OCI-LY1 (cell line): Measurements from ENCODE around the gene CDC42EP4.

ENCODE experiments used
- H2AFZ ChIP-seq: fragments of 200-600 bp; sonication (generic), shearing (Covaris generic); 2 replicates; pipeline ENCODE4 v1.6.0; 2014; ENCODE audit warnings: antibody characterized with exemption, mild to moderate bottlenecking, low read length
- H3F3A ChIP-seq: fragments of 200-600 bp; sonication (generic), shearing (Covaris generic); 2 replicates; pipeline ENCODE4 v1.6.0; 2014; ENCODE audit warnings: mild to moderate bottlenecking, antibody characterized with exemption, low read length, moderate library complexity; ENCODE audit not compliant: insufficient read depth
- H3K27ac ChIP-seq: fragments of 200-600 bp; sonication (generic); 2 replicates; pipeline ENCODE4 v1.5.1; 2014; ENCODE audit warnings: low read length, mixed run types, mild to moderate bottlenecking, low read depth; ENCODE audit not compliant: poor library complexity, severe bottlenecking
- H3K27me3 ChIP-seq: fragments of 200-600 bp; sonication (generic); 2 replicates; pipeline ENCODE4 v1.6.0; 2014; ENCODE audit warnings: antibody characterized with exemption, mild to moderate bottlenecking, low read length, moderate library complexity; ENCODE audit not compliant: insufficient read depth
- H3K36me3 ChIP-seq: fragments of 200-600 bp; sonication (generic); 2 replicates; pipeline ENCODE4 v1.6.1; 2014; ENCODE audit warnings: mild to moderate bottlenecking, antibody characterized with exemption, low read length, moderate library complexity, mixed read lengths; ENCODE audit not compliant: insufficient read depth
- H3K4me1 ChIP-seq: fragments of 200-600 bp; sonication (generic); 2 replicates; pipeline ENCODE4 v1.5.1; 2014; ENCODE audit warnings: mild to moderate bottlenecking, low read length, moderate library complexity; ENCODE audit not compliant: insufficient read depth, severe bottlenecking
- H3K4me2 ChIP-seq: fragments of 200-600 bp; sonication (generic), shearing (Covaris generic); 2 replicates; pipeline ENCODE4 v1.6.1; 2014; ENCODE audit warnings: low read length
- H3K4me3 ChIP-seq: fragments of 200-600 bp; sonication (generic); 2 replicates; pipeline ENCODE4 v1.5.1; 2014; ENCODE audit warnings: low read length, low read depth, mild to moderate bottlenecking, mixed read lengths; ENCODE audit not compliant: poor library complexity, severe bottlenecking
- H3K79me2 ChIP-seq: fragments of 200-600 bp; shearing (Covaris generic); 2 replicates; pipeline ENCODE4 v1.6.1; 2016; ENCODE audit warnings: mixed run types, low read length, mixed read lengths; ENCODE audit not compliant: insufficient read depth
- H3K9ac ChIP-seq: fragments of 200-600 bp; sonication (generic), shearing (Covaris generic); 2 replicates; pipeline ENCODE4 v1.6.1; 2014; ENCODE audit warnings: mild to moderate bottlenecking, low read length, mixed read lengths
- H3K9me2 ChIP-seq: fragments of 200-600 bp; sonication (generic), shearing (Covaris generic); 2 replicates; pipeline ENCODE4 v1.6.1; 2014; ENCODE audit warnings: low read depth, mild to moderate bottlenecking, low read length, mixed read lengths
- H3K9me3 ChIP-seq: fragments of 200-600 bp; shearing (Covaris generic); 2 replicates; pipeline ENCODE4 v1.6.1; 2014; ENCODE audit warnings: low read length, mixed read lengths
- H4K20me1 ChIP-seq: fragments of 200-600 bp; sonication (generic), shearing (Covaris generic); 2 replicates; pipeline ENCODE4 v1.6.0; 2016; ENCODE audit warnings: mild to moderate bottlenecking, low read length; ENCODE audit not compliant: insufficient read depth
- EZH2 ChIP-seq: fragments of 200-600 bp; sonication (generic), shearing (Covaris generic); IDR thresholded peaks from 2 replicates; pipeline ENCODE4 v1.8.0; 2017; ENCODE audit warnings: borderline replicate concordance, mixed run types, mild to moderate bottlenecking, antibody characterized with exemption, low read length, moderate library complexity, mixed read lengths
- TF ChIP-seq, protein P1 (sequence below): fragments of 200-600 bp; sonication (generic), shearing (Covaris generic); IDR thresholded peaks from 2 replicates; pipeline ENCODE4 v1.5.1; 2017; ENCODE audit warnings: mild to moderate bottlenecking, antibody characterized with exemption, low read length, moderate library complexity, mixed read lengths

The CDC42EP4 gene

DNA sequence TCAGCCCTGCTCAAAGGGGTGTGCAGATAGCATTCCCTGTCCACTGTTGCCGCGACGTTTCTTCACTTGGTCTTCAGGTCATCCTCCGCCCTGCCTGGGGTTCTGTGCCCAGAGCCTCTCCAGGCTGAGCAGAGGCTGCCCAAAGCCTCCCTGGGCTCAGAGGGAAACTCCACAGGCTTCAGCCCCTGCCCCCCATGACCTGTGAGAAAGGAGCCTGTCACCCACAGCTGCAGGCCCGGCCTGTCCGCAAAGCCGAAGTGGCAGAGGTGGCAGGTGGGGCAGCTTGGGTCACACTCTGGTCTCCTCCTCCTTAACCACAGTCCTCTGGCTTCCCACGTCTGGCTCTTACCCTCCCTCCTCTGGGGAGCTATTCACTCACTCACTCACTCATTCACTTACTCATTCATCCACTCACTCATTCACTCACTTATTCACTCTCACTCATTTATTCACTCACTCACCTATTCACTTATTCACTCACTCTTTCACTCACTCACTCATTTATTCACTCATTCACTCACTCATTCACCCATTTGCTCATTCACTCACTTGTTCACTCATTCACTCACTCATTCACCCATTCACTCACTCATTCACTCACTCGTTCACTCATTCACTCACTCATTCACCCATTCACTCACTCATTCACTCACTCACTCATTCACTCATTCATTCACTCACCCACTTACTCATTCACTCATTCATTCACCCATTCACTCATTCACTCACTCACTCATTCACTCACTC lies 43.0 kb downstream of the CDC42EP4 start:
- TF ChIP-seq EZH2: no peak
- TF ChIP-seq, protein P1, sequence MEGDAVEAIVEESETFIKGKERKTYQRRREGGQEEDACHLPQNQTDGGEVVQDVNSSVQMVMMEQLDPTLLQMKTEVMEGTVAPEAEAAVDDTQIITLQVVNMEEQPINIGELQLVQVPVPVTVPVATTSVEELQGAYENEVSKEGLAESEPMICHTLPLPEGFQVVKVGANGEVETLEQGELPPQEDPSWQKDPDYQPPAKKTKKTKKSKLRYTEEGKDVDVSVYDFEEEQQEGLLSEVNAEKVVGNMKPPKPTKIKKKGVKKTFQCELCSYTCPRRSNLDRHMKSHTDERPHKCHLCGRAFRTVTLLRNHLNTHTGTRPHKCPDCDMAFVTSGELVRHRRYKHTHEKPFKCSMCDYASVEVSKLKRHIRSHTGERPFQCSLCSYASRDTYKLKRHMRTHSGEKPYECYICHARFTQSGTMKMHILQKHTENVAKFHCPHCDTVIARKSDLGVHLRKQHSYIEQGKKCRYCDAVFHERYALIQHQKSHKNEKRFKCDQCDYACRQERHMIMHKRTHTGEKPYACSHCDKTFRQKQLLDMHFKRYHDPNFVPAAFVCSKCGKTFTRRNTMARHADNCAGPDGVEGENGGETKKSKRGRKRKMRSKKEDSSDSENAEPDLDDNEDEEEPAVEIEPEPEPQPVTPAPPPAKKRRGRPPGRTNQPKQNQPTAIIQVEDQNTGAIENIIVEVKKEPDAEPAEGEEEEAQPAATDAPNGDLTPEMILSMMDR: no peak
- Histone ChIP-seq H2AFZ (no peak overlapping the region), H4K20me1 (no peaks in the 10 kb centered on the region), H3K36me3 (no peaks in the 10 kb centered on the region), H3K4me1 (no peaks in the 10 kb centered on the region), H3K4me2 (no peak overlapping the region), H3F3A (no peaks in the 10 kb centered on the region), H3K79me2 (no peaks in the 10 kb centered on the region), H3K4me3 (no peak overlapping the region), H3K9me2 (no peaks in the 10 kb centered on the region), H3K9ac (no peak overlapping the region), H3K27me3 (no peaks in the 10 kb centered on the region; the same call in 1 of the 2 replicates), H3K9me3 (no peaks in the 10 kb centered on the region), H3K27ac (no peak overlapping the region)

DNA sequence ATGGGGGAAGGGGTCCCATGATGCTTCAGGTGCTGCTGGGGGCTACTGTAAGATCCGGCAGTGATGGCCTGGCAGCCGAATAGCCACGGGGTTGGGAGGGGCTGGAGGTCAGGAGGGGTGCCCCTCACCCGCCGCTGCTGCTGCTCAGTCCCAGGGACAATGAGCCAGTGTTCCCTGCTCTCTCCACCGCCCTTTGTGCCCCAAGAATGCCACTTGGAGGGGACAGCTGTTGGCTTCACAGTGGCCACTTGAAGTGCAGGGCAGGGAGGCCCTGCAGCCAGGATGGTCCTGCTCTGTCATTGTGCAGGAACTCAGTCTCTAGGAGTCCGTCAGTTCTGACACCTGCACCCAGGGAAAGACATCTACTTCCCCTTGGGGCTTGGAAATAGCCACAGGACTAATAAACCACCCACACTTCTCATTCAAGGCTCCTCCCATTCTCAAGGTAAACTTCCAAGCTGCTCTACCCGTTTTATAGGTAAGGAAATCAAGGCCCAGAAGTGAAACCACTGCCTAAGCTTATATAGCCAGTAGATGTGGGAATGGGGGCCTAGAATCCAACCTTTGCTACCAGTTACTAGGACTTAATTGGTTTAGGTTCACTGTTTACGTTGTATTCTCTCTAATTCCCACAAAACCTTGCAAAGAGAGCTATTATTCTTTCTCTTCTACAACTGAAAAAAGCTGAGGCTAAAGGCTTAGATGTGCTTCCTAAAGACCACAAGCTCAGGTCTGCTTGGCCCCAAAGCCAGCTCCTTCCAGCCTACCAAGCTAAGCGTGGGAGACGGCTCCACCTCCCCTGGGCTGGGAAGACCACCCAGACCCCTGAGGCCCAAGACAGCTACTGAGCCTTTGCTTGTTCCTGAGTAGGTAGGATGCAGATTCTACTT lies 43.9 kb downstream of the CDC42EP4 start:
- Histone ChIP-seq H3K9me3 (no peaks in the 10 kb centered on the region), H3F3A (no peaks in the 10 kb centered on the region), H3K4me3 (no peak overlapping the region), H3K9ac (no peak overlapping the region), H3K36me3 (no peaks in the 10 kb centered on the region), H3K4me2 (no peak overlapping the region), H4K20me1 (no peaks in the 10 kb centered on the region), H3K9me2 (no peaks in the 10 kb centered on the region), H3K4me1 (no peaks in the 10 kb centered on the region), H2AFZ (no peak overlapping the region), H3K27me3 (peaks cover 3% of the 10 kb centered on the region; the same call in 1 of the 2 replicates), H3K27ac (no peak overlapping the region), H3K79me2 (no peaks in the 10 kb centered on the region)
- TF ChIP-seq, protein P1: no peak
- no peak for TF ChIP-seq EZH2

DNA sequence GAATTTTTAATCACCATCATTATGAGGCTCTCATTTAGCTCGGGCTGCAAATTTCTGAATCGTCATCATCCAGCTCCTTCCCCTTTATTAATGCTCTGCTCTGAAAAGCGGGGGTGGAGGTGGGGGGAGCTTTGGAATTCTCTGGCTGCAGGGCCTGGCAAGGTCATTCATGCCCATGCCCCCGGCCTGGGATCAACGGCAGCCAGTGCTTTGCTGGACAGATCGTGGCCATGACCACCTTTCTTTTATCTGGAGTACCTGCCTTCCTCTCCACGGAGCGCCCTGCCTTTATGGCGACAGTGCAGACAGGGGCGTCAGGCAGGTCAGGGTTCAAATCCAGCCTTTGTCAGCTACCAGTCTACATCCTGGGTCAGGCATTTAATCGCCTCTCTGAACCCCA lies 45.0 kb downstream of the CDC42EP4 start:
- Histone ChIP-seq H4K20me1 (no peaks in the 10 kb centered on the region), H3K27ac (no peak overlapping the region), H3F3A (no peaks in the 10 kb centered on the region), H3K4me1 (no peaks in the 10 kb centered on the region), H3K9ac (no peak overlapping the region), H3K27me3 (peaks cover 3% of the 10 kb centered on the region; the same call in 1 of the 2 replicates), H3K4me3 (no peak overlapping the region), H3K9me3 (no peaks in the 10 kb centered on the region), H3K79me2 (no peaks in the 10 kb centered on the region), H2AFZ (no peak overlapping the region), H3K36me3 (no peaks in the 10 kb centered on the region), H3K4me2 (no peak overlapping the region), H3K9me2 (no peaks in the 10 kb centered on the region)
- TF ChIP-seq, protein P1: no peak
- no peak for TF ChIP-seq EZH2
